ENCODE results near the gene SLC39A11. TPM values are rescaled to one million over a fixed set of nuclear protein-coding genes. Genes with fewer than 3 reads are reported as not detected.

The SLC39A11 gene
- total and polyA plus RNA-seq, 4 donors = 18.9 to 44.9 (median 28.2) TPM

DNA sequence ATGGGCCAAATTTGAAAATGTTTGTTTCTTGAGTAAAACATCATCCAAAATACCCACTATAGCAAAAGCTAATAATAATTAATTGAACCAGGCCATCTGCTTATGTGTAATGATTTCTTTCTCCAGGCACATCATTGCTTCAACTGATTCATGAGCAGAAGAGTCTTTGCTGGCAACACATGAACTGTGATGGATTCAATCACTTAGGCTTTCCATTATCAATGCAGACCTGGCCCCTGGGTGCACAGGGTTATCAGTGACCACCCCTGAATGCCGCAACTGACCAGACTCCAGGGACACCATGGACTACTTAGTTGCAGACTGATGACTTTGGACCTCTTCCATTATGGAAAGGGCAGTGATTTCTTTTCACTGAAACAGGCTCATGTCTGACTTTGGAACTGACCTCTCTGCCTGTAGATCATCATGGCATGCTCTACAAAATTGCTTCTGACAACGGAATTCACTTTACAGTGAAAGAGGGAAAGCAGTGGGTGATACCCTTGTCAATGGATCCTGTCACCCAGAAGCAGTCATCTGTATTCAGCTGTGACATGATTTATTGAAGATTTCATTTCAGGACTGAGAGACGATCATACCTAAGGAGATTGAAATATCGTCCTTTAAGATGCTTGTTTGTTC lies 448.8 kb downstream of the SLC39A11 start:
- no peak for DNase-seq (ENCODE audit: low spot score)
- WGBS = 83% methylated on average over 4 of the region's 4 CpGs
- H3K36me3 ChIP-seq (ENCODE audit: control insufficient read depth in 4 of 4, insufficient read depth in 3 of 4, low read depth in 1 of 4, low read length in 3 of 4) = peaks cover 0 to 9% (median 2%) of the 10 kb centered on the region in 4 donors

DNA sequence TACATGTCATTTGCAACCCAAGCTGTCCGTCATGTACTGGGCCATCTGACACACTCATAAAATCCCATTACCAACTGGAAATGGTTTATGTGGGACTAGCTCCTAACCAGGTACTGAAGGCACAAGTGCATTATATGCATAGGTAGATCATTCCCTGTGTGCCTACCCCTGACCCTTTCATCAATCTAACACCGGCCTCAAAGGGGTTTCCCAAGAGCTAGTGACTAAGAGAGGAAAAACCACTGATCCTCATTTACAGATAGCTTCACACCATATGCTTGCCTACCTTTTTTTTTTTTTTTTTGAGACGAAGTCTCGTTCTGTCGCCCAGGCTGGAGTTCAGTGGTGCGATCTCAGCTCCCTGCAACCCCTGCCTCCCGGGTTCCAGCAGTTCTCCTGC lies 449.8 kb downstream of the SLC39A11 start:
- DNase-seq (ENCODE audit: low spot score) = no peak
- no peak overlapping the region for H3K9ac ChIP-seq (ENCODE audit: low read depth in 1 of 2, low read length in 2 of 2)
- H3K36me3 ChIP-seq (ENCODE audit: control insufficient read depth in 4 of 4, insufficient read depth in 3 of 4, low read depth in 1 of 4, low read length in 3 of 4) = peaks cover 0 to 9% (median 2%) of the 10 kb centered on the region in 4 donors
- H3K27me3 ChIP-seq (ENCODE audit: control insufficient read depth in 4 of 4, insufficient read depth in 4 of 4, low read length in 3 of 4) = no peaks in the 10 kb centered on the region
- no peak overlapping the region for H3K4me3 ChIP-seq (ENCODE audit: low read depth in 1 of 3, low read length in 3 of 3)
- H3K4me1 ChIP-seq (ENCODE audit: control insufficient read depth in 4 of 4, insufficient read depth in 4 of 4, low read length in 3 of 4) = no peaks in the 10 kb centered on the region
- peaks cover 0 to 3% (median 0%) of the 10 kb centered on the region in 4 donors for H3K9me3 ChIP-seq (ENCODE audit: control insufficient read depth in 4 of 4, low read length in 3 of 4)
- TF ChIP-seq HNF4G (IDR thresholded peaks at IDR 0.05) = no peak
- TF ChIP-seq ATF3 (IDR thresholded peaks at IDR 0.05) = no peak
- no peak for TF ChIP-seq FOXA1 (IDR thresholded peaks at IDR 0.05)
- TF ChIP-seq YY1 (IDR thresholded peaks at IDR 0.05) = no peak
- no peak for TF ChIP-seq FOXA2 (IDR thresholded peaks at IDR 0.05)
- TF ChIP-seq TAF1 (conservative IDR thresholded peaks at IDR 0.05) = no peak
- TF ChIP-seq REST (IDR thresholded peaks at IDR 0.05) = no peak
- no peak for TF ChIP-seq ZBTB33 (IDR thresholded peaks at IDR 0.05)
- no peak for TF ChIP-seq RAD21 (IDR thresholded peaks at IDR 0.05)
- no peak for TF ChIP-seq CTCF (IDR thresholded peaks at IDR 0.05; ENCODE audit: low read depth, low read length, missing input control)
- 97% methylated on average over 7 of the region's 7 CpGs for WGBS
- no peak overlapping the region for H3K27ac ChIP-seq (ENCODE audit: low read depth in 1 of 2, low read length in 2 of 2)

More for the DNA sequence above, 448.8 kb downstream of the SLC39A11 start:
- no peak overlapping the region for H3K27ac ChIP-seq (ENCODE audit: low read depth in 1 of 2, low read length in 2 of 2)
- no peak for TF ChIP-seq MAX (IDR thresholded peaks at IDR 0.05)
- no peak for TF ChIP-seq FOXA2 (IDR thresholded peaks at IDR 0.05)
- peaks cover 0 to 3% (median 0%) of the 10 kb centered on the region in 4 donors for H3K9me3 ChIP-seq (ENCODE audit: control insufficient read depth in 4 of 4, low read length in 3 of 4)
- H3K4me3 ChIP-seq (ENCODE audit: low read depth in 1 of 3, low read length in 3 of 3) = no peak overlapping the region
- H3K9ac ChIP-seq (ENCODE audit: low read depth in 1 of 2, low read length in 2 of 2) = no peak overlapping the region
- H3K4me1 ChIP-seq (ENCODE audit: control insufficient read depth in 4 of 4, insufficient read depth in 4 of 4, low read length in 3 of 4) = no peaks in the 10 kb centered on the region
- no peaks in the 10 kb centered on the region for H3K27me3 ChIP-seq (ENCODE audit: control insufficient read depth in 4 of 4, insufficient read depth in 4 of 4, low read length in 3 of 4)
